ENCODE data around the gene NUP37.
"Not testable (repeated sequence)": the region's sequence is repeated elsewhere in the genome, so short reads cannot be mapped to it uniquely, and the experiment has no call there.

The NUP37 gene

GRCh38 chr12:102093319-102093718 is 26.6 kb downstream of the NUP37 start:
- Histone ChIP-seq H3K36me3 (ENCODE audit: control insufficient read depth, insufficient read depth, low read length) (peaks cover 19% of the 10 kb centered on the region), H3K4me1 (ENCODE audit: control insufficient read depth, insufficient read depth, low read length, poor library complexity, severe bottlenecking) (no peaks in the 10 kb centered on the region), H3K9me3 (ENCODE audit: control insufficient read depth, low read length) (peaks cover 6% of the 10 kb centered on the region), H3K4me3 (ENCODE audit: extremely low read depth, insufficient read depth, low read length, poor library complexity, severe bottlenecking) (no peak overlapping the region), H3K27ac (ENCODE audit: low read depth, low read length, severe bottlenecking) (no peak overlapping the region)

- 95 to 98% methylated on average over 30 to 33 of the region's 38 CpGs for WGBS, 2 experiments (ENCODE audit: insufficient coverage in 2 of 2)
- not testable (repeated sequence) for H3K4me1 ChIP-seq (ENCODE audit: control insufficient read depth, insufficient read depth, low read length, poor library complexity, severe bottlenecking); H3K4me3 ChIP-seq (ENCODE audit: extremely low read depth, insufficient read depth, low read length, poor library complexity, severe bottlenecking); H3K27ac ChIP-seq (ENCODE audit: low read depth, low read length, severe bottlenecking); H3K9me3 ChIP-seq (ENCODE audit: control insufficient read depth, low read length)
- peaks cover 17% of the 10 kb centered on the region for H3K36me3 ChIP-seq (ENCODE audit: control insufficient read depth, insufficient read depth, low read length)
Measured at GRCh38 chr12:102089228-102089835, 30.6 kb downstream of the NUP37 start.

- Histone ChIP-seq H3K27ac (ENCODE audit: low read depth, low read length, severe bottlenecking) (no peak overlapping the region), H3K4me3 (ENCODE audit: extremely low read depth, insufficient read depth, low read length, poor library complexity, severe bottlenecking) (no peak overlapping the region), H3K9me3 (ENCODE audit: control insufficient read depth, low read length) (no peaks in the 10 kb centered on the region), H3K36me3 (ENCODE audit: control insufficient read depth, insufficient read depth, low read length) (peaks cover 56% of the 10 kb centered on the region), H3K4me1 (ENCODE audit: control insufficient read depth, insufficient read depth, low read length, poor library complexity, severe bottlenecking) (no peaks in the 10 kb centered on the region)
- 89 to 98% methylated on average over 2 to 4 of the region's 4 CpGs for WGBS, 2 experiments (ENCODE audit: insufficient coverage in 2 of 2)
Measured at GRCh38 chr12:102080842-102081241, 39.1 kb downstream of the NUP37 start.

GRCh38 chr12:102072092-102072491 is 47.8 kb downstream of the NUP37 start:
- WGBS, 2 experiments (ENCODE audit: insufficient coverage in 2 of 2): 88 to 96% methylated on average over 4 to 6 of the region's 7 CpGs
- H3K36me3 ChIP-seq (ENCODE audit: control insufficient read depth, insufficient read depth, low read length): peaks cover 28% of the 10 kb centered on the region
- not testable (repeated sequence) for H3K4me3 ChIP-seq (ENCODE audit: extremely low read depth, insufficient read depth, low read length, poor library complexity, severe bottlenecking)

GRCh38 chr12:102069707-102070106 is 50.2 kb downstream of the NUP37 start:
- Histone ChIP-seq H3K4me1 (ENCODE audit: control insufficient read depth, insufficient read depth, low read length, poor library complexity, severe bottlenecking) (no peaks in the 10 kb centered on the region), H3K9me3 (ENCODE audit: control insufficient read depth, low read length) (no peaks in the 10 kb centered on the region), H3K4me3 (ENCODE audit: extremely low read depth, insufficient read depth, low read length, poor library complexity, severe bottlenecking) (no peak overlapping the region), H3K36me3 (ENCODE audit: control insufficient read depth, insufficient read depth, low read length) (peaks cover 13% of the 10 kb centered on the region), H3K27ac (ENCODE audit: low read depth, low read length, severe bottlenecking) (no peak overlapping the region)
- 100% methylated on average over 1 of the region's 3 CpGs; no CpG with 5 or more reads in 1 of the 2 experiments for WGBS, 2 experiments (ENCODE audit: insufficient coverage in 2 of 2)

More at GRCh38 chr12:102072092-102072491, 47.8 kb downstream of the NUP37 start:
- not testable (repeated sequence) for H3K27ac ChIP-seq (ENCODE audit: low read depth, low read length, severe bottlenecking); H3K4me1 ChIP-seq (ENCODE audit: control insufficient read depth, insufficient read depth, low read length, poor library complexity, severe bottlenecking); H3K9me3 ChIP-seq (ENCODE audit: control insufficient read depth, low read length)

- H3K27ac ChIP-seq (ENCODE audit: low read depth, low read length, severe bottlenecking): no peak overlapping the region
- 94 to 96% methylated on average over 3 to 4 of the region's 5 CpGs for WGBS, 2 experiments (ENCODE audit: insufficient coverage in 2 of 2)
- H3K4me3 ChIP-seq (ENCODE audit: extremely low read depth, insufficient read depth, low read length, poor library complexity, severe bottlenecking): no peak overlapping the region
- H3K4me1 ChIP-seq (ENCODE audit: control insufficient read depth, insufficient read depth, low read length, poor library complexity, severe bottlenecking): no peaks in the 10 kb centered on the region
- H3K9me3 ChIP-seq (ENCODE audit: control insufficient read depth, low read length): no peaks in the 10 kb centered on the region
- H3K36me3 ChIP-seq (ENCODE audit: control insufficient read depth, insufficient read depth, low read length): no peaks in the 10 kb centered on the region
Measured at GRCh38 chr12:102067574-102068258, 52.2 kb downstream of the NUP37 start.

GRCh38 chr12:102064476-102064875 is 55.4 kb downstream of the NUP37 start:
- no peak overlapping the region for H3K27ac ChIP-seq (ENCODE audit: low read depth, low read length, severe bottlenecking)
- peaks cover 2% of the 10 kb centered on the region for H3K4me1 ChIP-seq (ENCODE audit: control insufficient read depth, insufficient read depth, low read length, poor library complexity, severe bottlenecking)
- no peaks in the 10 kb centered on the region for H3K36me3 ChIP-seq (ENCODE audit: control insufficient read depth, insufficient read depth, low read length)
- no peak overlapping the region for H3K4me3 ChIP-seq (ENCODE audit: extremely low read depth, insufficient read depth, low read length, poor library complexity, severe bottlenecking)
- no peaks in the 10 kb centered on the region for H3K9me3 ChIP-seq (ENCODE audit: control insufficient read depth, low read length)
- no CpG with 5 or more reads among the region's 1 CpG for WGBS, 2 experiments (ENCODE audit: insufficient coverage in 2 of 2)

GRCh38 chr12:102063069-102063468 is 56.8 kb downstream of the NUP37 start:
- 96 to 100% methylated on average over 1 to 3 of the region's 3 CpGs for WGBS, 2 experiments (ENCODE audit: insufficient coverage in 2 of 2)
- Histone ChIP-seq H3K4me3 (ENCODE audit: extremely low read depth, insufficient read depth, low read length, poor library complexity, severe bottlenecking) (no peak overlapping the region), H3K9me3 (ENCODE audit: control insufficient read depth, low read length) (no peaks in the 10 kb centered on the region), H3K27ac (ENCODE audit: low read depth, low read length, severe bottlenecking) (no peak overlapping the region), H3K4me1 (ENCODE audit: control insufficient read depth, insufficient read depth, low read length, poor library complexity, severe bottlenecking) (peaks cover 4% of the 10 kb centered on the region), H3K36me3 (ENCODE audit: control insufficient read depth, insufficient read depth, low read length) (no peaks in the 10 kb centered on the region)

GRCh38 chr12:102062419-102062806 is 57.5 kb downstream of the NUP37 start:
- Histone ChIP-seq H3K4me3 (ENCODE audit: extremely low read depth, insufficient read depth, low read length, poor library complexity, severe bottlenecking) (no peak overlapping the region), H3K27ac (ENCODE audit: low read depth, low read length, severe bottlenecking) (no peak overlapping the region), H3K36me3 (ENCODE audit: control insufficient read depth, insufficient read depth, low read length) (no peaks in the 10 kb centered on the region), H3K4me1 (ENCODE audit: control insufficient read depth, insufficient read depth, low read length, poor library complexity, severe bottlenecking) (peaks cover 4% of the 10 kb centered on the region), H3K9me3 (ENCODE audit: control insufficient read depth, low read length) (no peaks in the 10 kb centered on the region)
- WGBS, 2 experiments (ENCODE audit: insufficient coverage in 2 of 2): 82 to 91% methylated on average over 8 to 10 of the region's 11 CpGs

GRCh38 chr12:102061560-102062418 is 58.1 kb downstream of the NUP37 start, which contains the start of gene WASHC3:
WASHC3 (minus strand) TSS chr12:102061991; CDS start chr12:102061962, 29 bp downstream.
- whole genome bisulfite sequencing, 2 experiments (ENCODE audit: insufficient coverage in 2 of 2): 2 to 3% methylated on average over 24 of the region's 44 CpGs
- H3K4me1 ChIP-seq (ENCODE audit: control insufficient read depth, insufficient read depth, low read length, poor library complexity, severe bottlenecking): peaks cover 4% of the 10 kb centered on the region
- peaks cover 3% of the 10 kb centered on the region for H3K36me3 ChIP-seq (ENCODE audit: control insufficient read depth, insufficient read depth, low read length)
- peak within 1 kb of the TSS; percentile 79 for H3K4me3 ChIP-seq (ENCODE audit: extremely low read depth, insufficient read depth, low read length, poor library complexity, severe bottlenecking)
- no peaks in the 10 kb centered on the region for H3K9me3 ChIP-seq (ENCODE audit: control insufficient read depth, low read length)
- no peak within 1 kb of the TSS for H3K27ac ChIP-seq (ENCODE audit: low read depth, low read length, severe bottlenecking)
